SK-N-SH treated with all-trans-retinoic acid at 6 μM for 48 hours (cell line): ENCODE results near the gene BNIPL.

ENCODE experiments used
- ESRRG ChIP-seq: fragments of 250-450 bp; sonication (Bioruptor Pico); IDR thresholded peaks from 2 replicates; pipeline ENCODE4 v1.6.1; 2021; ENCODE audit warnings: mild to moderate bottlenecking
- OSR1 ChIP-seq: fragments of 250-450 bp; sonication (Bioruptor Pico); IDR thresholded peaks from 2 replicates; pipeline ENCODE4 v1.8.0; 2022; ENCODE audit warnings: moderate library complexity, mild to moderate bottlenecking, inconsistent platforms
- RARB ChIP-seq: fragments of 250-450 bp; sonication (Bioruptor Pico); IDR thresholded peaks from 2 replicates; pipeline ENCODE4 v1.8.0; 2021; ENCODE audit warnings: mild to moderate bottlenecking, moderate library complexity
- TOX ChIP-seq: fragments of 250-450 bp; sonication (Bioruptor Pico); IDR thresholded peaks from 2 replicates; pipeline ENCODE4 v1.8.0; 2021; ENCODE audit warnings: mild to moderate bottlenecking, moderate library complexity, borderline replicate concordance
- TF ChIP-seq, protein P1 (sequence below): fragments of 250-450 bp; sonication (Bioruptor Pico); IDR thresholded peaks from 2 replicates; pipeline ENCODE4 v1.5.1; 2020; ENCODE audit warnings: low read depth, mild to moderate bottlenecking, moderate library complexity
- TF ChIP-seq, protein P2 (sequence below): fragments of 250-450 bp; sonication (Bioruptor Pico); IDR thresholded peaks from 2 replicates; pipeline ENCODE4 v1.8.0; 2020; ENCODE audit warnings: mild to moderate bottlenecking, moderate library complexity, borderline replicate concordance

DNA sequence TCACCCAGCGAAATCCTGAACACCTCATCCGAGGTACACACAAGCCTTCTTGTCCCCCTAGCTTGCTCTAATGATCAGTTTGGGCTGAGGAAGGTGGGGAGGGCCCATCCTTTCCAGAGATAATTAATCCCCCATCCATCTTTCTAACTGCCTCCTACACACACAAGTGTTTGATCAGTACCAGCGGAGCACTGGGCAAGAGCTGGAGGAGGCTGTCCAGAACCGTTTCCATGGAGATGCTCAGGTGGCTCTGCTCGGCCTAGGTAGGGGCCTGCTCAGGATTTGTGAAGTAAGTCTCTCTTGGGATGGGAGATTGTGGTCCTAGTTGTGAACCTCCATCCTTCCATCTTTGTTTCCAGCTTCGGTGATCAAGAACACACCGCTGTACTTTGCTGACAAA is 48.5 kb upstream of the BNIPL start:
- TF ChIP-seq, protein P1, sequence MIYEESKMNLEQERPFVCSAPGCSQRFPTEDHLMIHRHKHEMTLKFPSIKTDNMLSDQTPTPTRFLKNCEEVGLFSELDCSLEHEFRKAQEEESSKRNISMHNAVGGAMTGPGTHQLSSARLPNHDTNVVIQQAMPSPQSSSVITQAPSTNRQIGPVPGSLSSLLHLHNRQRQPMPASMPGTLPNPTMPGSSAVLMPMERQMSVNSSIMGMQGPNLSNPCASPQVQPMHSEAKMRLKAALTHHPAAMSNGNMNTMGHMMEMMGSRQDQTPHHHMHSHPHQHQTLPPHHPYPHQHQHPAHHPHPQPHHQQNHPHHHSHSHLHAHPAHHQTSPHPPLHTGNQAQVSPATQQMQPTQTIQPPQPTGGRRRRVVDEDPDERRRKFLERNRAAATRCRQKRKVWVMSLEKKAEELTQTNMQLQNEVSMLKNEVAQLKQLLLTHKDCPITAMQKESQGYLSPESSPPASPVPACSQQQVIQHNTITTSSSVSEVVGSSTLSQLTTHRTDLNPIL (CRISPR knock-in tag), result no peak
- no peak for TF ChIP-seq TOX (CRISPR knock-in tag)
- no peak for TF ChIP-seq ESRRG (CRISPR knock-in tag)
- TF ChIP-seq, protein P2, sequence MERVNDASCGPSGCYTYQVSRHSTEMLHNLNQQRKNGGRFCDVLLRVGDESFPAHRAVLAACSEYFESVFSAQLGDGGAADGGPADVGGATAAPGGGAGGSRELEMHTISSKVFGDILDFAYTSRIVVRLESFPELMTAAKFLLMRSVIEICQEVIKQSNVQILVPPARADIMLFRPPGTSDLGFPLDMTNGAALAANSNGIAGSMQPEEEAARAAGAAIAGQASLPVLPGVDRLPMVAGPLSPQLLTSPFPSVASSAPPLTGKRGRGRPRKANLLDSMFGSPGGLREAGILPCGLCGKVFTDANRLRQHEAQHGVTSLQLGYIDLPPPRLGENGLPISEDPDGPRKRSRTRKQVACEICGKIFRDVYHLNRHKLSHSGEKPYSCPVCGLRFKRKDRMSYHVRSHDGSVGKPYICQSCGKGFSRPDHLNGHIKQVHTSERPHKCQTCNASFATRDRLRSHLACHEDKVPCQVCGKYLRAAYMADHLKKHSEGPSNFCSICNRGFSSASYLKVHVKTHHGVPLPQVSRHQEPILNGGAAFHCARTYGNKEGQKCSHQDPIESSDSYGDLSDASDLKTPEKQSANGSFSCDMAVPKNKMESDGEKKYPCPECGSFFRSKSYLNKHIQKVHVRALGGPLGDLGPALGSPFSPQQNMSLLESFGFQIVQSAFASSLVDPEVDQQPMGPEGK (CRISPR knock-in tag), result no peak
- no peak for TF ChIP-seq RARB (CRISPR knock-in tag)
- no peak for TF ChIP-seq OSR1 (CRISPR knock-in tag)
